ENCODE measurements around the gene GALNT9.

GALNT9 gene

GRCh38 chr12:132213359-132214160, 115.8 kb downstream of the GALNT9 start:
- DNase-seq (ENCODE audit: insufficient read length, low spot score) (no peak), FAIRE-seq (no peak)
- no peak for TF ChIP-seq CTCF (IDR thresholded peaks at IDR 0.05; ENCODE audit: insufficient read depth, missing control alignments)

GRCh38 chr12:132211816-132212215, 117.6 kb downstream of the GALNT9 start:
- FAIRE-seq = no peak
- no peak for DNase-seq (ENCODE audit: insufficient read length, low spot score)
- no peak for TF ChIP-seq CTCF (IDR thresholded peaks at IDR 0.05; ENCODE audit: insufficient read depth, missing control alignments)

GRCh38 chr12:132211326-132211725, 118.1 kb downstream of the GALNT9 start:
- FAIRE-seq (no peak), DNase-seq (ENCODE audit: insufficient read length, low spot score) (no peak)
- TF ChIP-seq CTCF (IDR thresholded peaks at IDR 0.05; ENCODE audit: insufficient read depth, missing control alignments) = no peak

GRCh38 chr12:132210223-132211055, 119.0 kb downstream of the GALNT9 start:
- no peak for DNase-seq (ENCODE audit: insufficient read length, low spot score)
- no peak for FAIRE-seq
- no peak for TF ChIP-seq CTCF (IDR thresholded peaks at IDR 0.05; ENCODE audit: insufficient read depth, missing control alignments)

GRCh38 chr12:132209619-132210222, 119.7 kb downstream of the GALNT9 start:
- TF ChIP-seq CTCF (IDR thresholded peaks at IDR 0.05; ENCODE audit: insufficient read depth, missing control alignments) = no peak
- DNase-seq (ENCODE audit: insufficient read length, low spot score) (no peak), FAIRE-seq (no peak)

- no peak for TF ChIP-seq CTCF (IDR thresholded peaks at IDR 0.05; ENCODE audit: insufficient read depth, missing control alignments)
- DNase-seq (ENCODE audit: insufficient read length, low spot score) = no peak
- no peak for FAIRE-seq
These were observed 121.1 kb downstream of the GALNT9 start for GRCh38 chr12:132208153-132208823.
